Body of pancreas (tissue), 4 donors: ENCODE measurements around the gene AZGP1. TPM values are rescaled to one million over a fixed set of nuclear protein-coding genes. Genes with fewer than 3 reads are reported as not detected.
"Not testable (repeated sequence)": the region's sequence is repeated elsewhere in the genome, so short reads cannot be mapped to it uniquely, and the experiment has no call there.

Experiments used
- ATAC-seq: fragments of 150-250 bp; one replicate; pipeline ENCODE4 v1.9.1; 2016
- DNase-seq, 4 donors: peaks; one replicate each; pipeline ENCODE4 v3.0.0-alpha.2; 2019
- H3K27ac ChIP-seq, 4 donors: fragments of 200-600 bp; sonication (generic); 1 replicate in 3 of 4; 2 replicates in 1 of 4; pipeline versions ENCODE4 v1.5.1 to v1.6.1; 2016 to 2019; ENCODE audit warnings: mild to moderate bottlenecking in 1 of 4, mixed read lengths in 1 of 4, moderate library complexity in 1 of 4
- H3K27me3 ChIP-seq, 2 donors: fragments of 200-600 bp; sonication (generic); one replicate each; pipeline ENCODE4 v1.6.0; 2016; ENCODE audit warnings: mild to moderate bottlenecking in 1 of 2
- H3K36me3 ChIP-seq, 2 donors: fragments of 200-600 bp; sonication (generic); replicated peaks in 1 of 2; 2 replicates each; pipeline ENCODE4 v1.5.1; 2016; ENCODE audit warnings: low read depth in 2 of 2; ENCODE audit not compliant: insufficient read depth in 1 of 2
- H3K4me1 ChIP-seq: fragments of 200-600 bp; sonication (generic); one replicate; pipeline ENCODE4 v1.6.0; 2016
- H3K4me3 ChIP-seq, 2 donors: fragments of 200-600 bp; sonication (generic); 1 replicate in 1 of 2; 2 replicates in 1 of 2; pipeline ENCODE4 v1.5.1; 2016 to 2019
- H3K9me3 ChIP-seq, 3 donors: fragments of 200-600 bp; sonication (generic); 1 replicate in 2 of 3; 2 replicates in 1 of 3; pipeline ENCODE4 v1.5.1; 2016
- POLR2A ChIP-seq, 3 donors: fragments of 450-650 bp; IDR thresholded peaks; one replicate each; pipeline ENCODE4 v1.6.1; 2016; ENCODE audit warnings: antibody characterized with exemption in 3 of 3, mild to moderate bottlenecking in 2 of 3
- WGBS, 2 donors: methylation state at CpG; one replicate each; pipeline ENCODE4 v1.1.5; 2017; 5-methylcytosine and 5-hydroxymethylcytosine counted together
- intact Hi-C: fragments of 100-400 bp; cut with DNase I; formaldehyde crosslinking; loops from one replicate; pipeline ENCODE4 v1.15.1; 2023
- total RNA-seq, 2 donors: library from RNA; depleted of rRNA; stranded (reverse); fragments of >200 nt; gene quantifications; one replicate each; pipeline ENCODE4 v1.1.0, GENCODE V29; 2016
- TF ChIP-seq, protein P1 (sequence below), 7 experiments: fragments of 450-650 bp in 4 of 7; fragments of 200-600 bp in 3 of 7; sonication (generic) in 3 of 7; IDR thresholded peaks; one replicate each; pipeline ENCODE4 v1.5.1; 2016 to 2019; ENCODE audit warnings: antibody characterized with exemption in 7 of 7

The AZGP1 gene
- total RNA-seq, 2 donors from 2014 or later: 133 to 271 TPM

DNA sequence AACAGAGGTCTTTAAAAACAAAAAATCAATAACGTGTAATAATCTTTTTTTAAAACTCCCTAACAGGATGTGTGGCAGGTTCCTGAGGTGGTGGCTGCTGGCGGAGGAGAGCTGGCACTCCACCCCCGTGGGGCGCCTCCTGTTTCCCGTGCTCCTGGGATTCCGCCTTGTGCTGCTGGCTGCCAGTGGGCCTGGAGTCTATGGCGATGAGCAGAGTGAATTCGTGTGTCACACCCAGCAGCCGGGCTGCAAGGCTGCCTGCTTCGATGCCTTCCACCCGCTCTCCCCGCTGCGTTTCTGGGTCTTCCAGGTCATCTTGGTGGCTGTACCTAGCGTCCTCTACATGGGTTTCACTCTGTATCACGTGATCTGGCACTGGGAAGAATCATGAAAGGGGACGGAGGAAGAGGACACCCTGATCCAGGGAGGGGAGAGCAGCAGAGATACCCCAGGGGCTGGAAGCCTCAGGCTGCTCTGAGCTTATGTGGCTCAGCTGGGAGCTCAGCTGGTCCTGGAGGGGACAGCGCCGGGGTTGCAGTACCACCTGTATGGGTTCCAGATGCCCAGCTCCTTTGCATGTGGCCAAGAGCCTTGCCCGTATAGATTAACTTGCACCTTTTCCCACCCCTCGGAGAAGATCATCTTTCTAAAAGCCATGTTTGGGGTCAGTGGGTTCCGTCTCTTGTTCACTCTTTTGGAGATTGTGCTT, 16.7 kb upstream of the AZGP1 start:
- no peak overlapping the region for H3K27ac ChIP-seq
- intact Hi-C loops: loop anchor here (5.0 kb wide), 1 partner anchor 60 kb away; no protein-coding TSS in a partner anchor
- ATAC-seq (no peak), DNase-seq (no peak)
- no peak overlapping the region for H3K4me3 ChIP-seq
- no peaks in the 10 kb centered on the region for H3K9me3 ChIP-seq
- H3K36me3 ChIP-seq: no peaks in the 10 kb centered on the region
- no peaks in the 10 kb centered on the region for H3K27me3 ChIP-seq
- WGBS, 2 donors: 49 to 65% methylated on average over 15 to 20 of the region's 21 CpGs
- no peak for TF ChIP-seq POLR2A (IDR thresholded peaks at IDR 0.05)
- TF ChIP-seq, protein P1, sequence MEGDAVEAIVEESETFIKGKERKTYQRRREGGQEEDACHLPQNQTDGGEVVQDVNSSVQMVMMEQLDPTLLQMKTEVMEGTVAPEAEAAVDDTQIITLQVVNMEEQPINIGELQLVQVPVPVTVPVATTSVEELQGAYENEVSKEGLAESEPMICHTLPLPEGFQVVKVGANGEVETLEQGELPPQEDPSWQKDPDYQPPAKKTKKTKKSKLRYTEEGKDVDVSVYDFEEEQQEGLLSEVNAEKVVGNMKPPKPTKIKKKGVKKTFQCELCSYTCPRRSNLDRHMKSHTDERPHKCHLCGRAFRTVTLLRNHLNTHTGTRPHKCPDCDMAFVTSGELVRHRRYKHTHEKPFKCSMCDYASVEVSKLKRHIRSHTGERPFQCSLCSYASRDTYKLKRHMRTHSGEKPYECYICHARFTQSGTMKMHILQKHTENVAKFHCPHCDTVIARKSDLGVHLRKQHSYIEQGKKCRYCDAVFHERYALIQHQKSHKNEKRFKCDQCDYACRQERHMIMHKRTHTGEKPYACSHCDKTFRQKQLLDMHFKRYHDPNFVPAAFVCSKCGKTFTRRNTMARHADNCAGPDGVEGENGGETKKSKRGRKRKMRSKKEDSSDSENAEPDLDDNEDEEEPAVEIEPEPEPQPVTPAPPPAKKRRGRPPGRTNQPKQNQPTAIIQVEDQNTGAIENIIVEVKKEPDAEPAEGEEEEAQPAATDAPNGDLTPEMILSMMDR (IDR thresholded peaks at IDR 0.05): no peak
- peaks cover 26% of the 10 kb centered on the region for H3K4me1 ChIP-seq

DNA sequence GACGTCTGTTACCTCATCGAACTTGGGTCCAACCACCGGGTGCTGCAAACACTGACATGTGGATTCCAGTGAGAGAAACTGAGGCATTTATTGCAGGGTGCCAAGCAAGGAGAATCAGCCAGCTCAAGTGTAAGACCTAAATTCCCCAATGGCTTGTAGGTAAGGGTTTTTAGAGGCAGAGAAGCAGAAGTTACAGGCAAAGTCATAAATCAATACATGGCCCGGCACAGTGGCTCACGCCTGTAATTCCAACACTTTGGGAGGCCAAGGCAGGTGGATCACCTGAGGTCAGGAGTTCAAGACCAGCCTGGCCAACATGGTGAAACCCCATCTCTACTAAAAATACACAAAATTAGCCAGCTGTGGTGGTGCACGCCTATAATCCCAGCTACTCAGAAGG, 15.7 kb upstream of the AZGP1 start:
- intact Hi-C loops: loop anchor here (5.0 kb wide), 1 partner anchor 61 kb away; no protein-coding TSS in a partner anchor
- not testable (repeated sequence) for H3K27ac ChIP-seq, DNase-seq, H3K9me3 ChIP-seq, ATAC-seq, H3K36me3 ChIP-seq, H3K4me3 ChIP-seq, H3K27me3 ChIP-seq
- peaks cover 18% of the 10 kb centered on the region for H3K4me1 ChIP-seq
- WGBS, 2 donors: 40 to 57% methylated on average over 5 to 6 of the region's 6 CpGs

DNA sequence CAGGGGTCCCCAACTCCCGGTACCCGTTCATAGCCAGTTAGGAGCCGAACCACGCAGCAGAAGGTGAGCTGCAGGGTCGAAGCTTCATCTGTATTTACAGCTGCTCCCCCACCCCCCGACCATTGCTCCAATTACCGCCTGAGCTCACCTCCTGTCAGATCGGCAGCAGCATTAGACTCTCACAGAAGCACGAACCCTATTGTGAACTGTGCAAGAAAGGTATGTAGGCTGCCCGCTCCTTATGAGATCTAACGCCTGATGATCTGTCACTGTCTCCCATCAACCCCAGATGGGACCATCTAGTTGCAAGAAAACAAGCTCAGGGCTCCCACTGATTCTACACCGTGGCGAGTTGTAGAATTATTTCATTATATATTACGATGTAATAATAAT, 14.6 kb upstream of the AZGP1 start:
- no peak overlapping the region for H3K27ac ChIP-seq
- TF ChIP-seq POLR2A (IDR thresholded peaks at IDR 0.05): no peak
- TF ChIP-seq, protein P1 (IDR thresholded peaks at IDR 0.05): no peak
- peaks cover 18% of the 10 kb centered on the region for H3K4me1 ChIP-seq
- H3K4me3 ChIP-seq: no peak overlapping the region
- H3K27me3 ChIP-seq: no peaks in the 10 kb centered on the region
- DNase-seq (no peak), ATAC-seq (no peak)
- no peaks in the 10 kb centered on the region for H3K36me3 ChIP-seq
- no peaks in the 10 kb centered on the region for H3K9me3 ChIP-seq
- WGBS, 2 donors: 45 to 48% methylated on average over 9 to 14 of the region's 14 CpGs
- intact Hi-C loops: loop anchor here (5.0 kb wide), 1 partner anchor 62 kb away; no protein-coding TSS in a partner anchor

DNA sequence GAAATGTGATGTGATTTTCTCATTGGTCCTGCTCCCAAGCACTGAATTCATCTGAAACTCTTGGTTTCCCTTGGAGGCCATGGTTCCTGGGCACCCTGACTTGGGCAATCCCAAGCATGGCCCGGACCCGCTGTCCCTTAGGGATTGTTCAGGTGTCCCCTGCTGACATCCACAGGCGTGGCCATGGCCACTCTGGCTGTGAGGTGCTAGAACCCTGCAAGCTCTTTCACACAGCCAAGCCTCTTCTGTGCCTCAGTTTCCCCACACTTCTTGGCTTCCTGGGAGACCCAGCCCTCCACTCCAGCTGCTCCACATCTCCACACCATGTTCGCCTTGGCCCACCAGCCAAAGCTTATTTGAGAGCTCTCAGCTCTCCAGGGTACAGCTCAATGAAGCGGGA, 12.0 kb upstream of the AZGP1 start:
- TF ChIP-seq POLR2A (IDR thresholded peaks at IDR 0.05): no peak
- TF ChIP-seq, protein P1 (IDR thresholded peaks at IDR 0.05): no peak
- no peak overlapping the region for H3K27ac ChIP-seq
- H3K4me3 ChIP-seq: no peak overlapping the region
- H3K36me3 ChIP-seq: no peaks in the 10 kb centered on the region
- 68 to 72% methylated on average over 5 of the region's 5 CpGs for WGBS, 2 donors
- no peak for DNase-seq
- peaks cover 8% of the 10 kb centered on the region for H3K4me1 ChIP-seq
- no peak for ATAC-seq
- intact Hi-C loops: no loop called here
- no peaks in the 10 kb centered on the region for H3K27me3 ChIP-seq
- no peaks in the 10 kb centered on the region for H3K9me3 ChIP-seq

DNA sequence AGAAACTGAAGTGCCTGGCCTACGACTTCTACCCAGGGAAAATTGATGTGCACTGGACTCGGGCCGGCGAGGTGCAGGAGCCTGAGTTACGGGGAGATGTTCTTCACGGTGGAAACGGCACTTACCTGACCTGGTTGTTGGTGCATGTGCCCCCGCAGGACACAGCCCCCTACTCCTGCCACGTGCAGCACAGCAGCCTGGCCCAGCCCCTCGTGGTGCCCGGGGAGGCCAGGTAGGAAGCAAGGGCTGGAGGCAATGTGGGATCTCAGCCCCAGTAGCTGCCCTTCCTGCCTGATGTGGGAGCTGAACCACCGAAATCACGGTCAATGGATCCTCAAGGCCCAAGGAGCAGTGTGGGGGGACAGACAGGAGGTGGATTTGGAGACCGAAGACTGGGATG, 11.5 kb upstream of the AZGP1 start:
- H3K9me3 ChIP-seq, H3K4me3 ChIP-seq, H3K4me1 ChIP-seq, H3K27ac ChIP-seq, intact Hi-C loops, H3K27me3 ChIP-seq, DNase-seq, H3K36me3 ChIP-seq, ATAC-seq: not testable (repeated sequence)
- WGBS, 2 donors: 65 to 67% methylated on average over 12 to 14 of the region's 14 CpGs

DNA sequence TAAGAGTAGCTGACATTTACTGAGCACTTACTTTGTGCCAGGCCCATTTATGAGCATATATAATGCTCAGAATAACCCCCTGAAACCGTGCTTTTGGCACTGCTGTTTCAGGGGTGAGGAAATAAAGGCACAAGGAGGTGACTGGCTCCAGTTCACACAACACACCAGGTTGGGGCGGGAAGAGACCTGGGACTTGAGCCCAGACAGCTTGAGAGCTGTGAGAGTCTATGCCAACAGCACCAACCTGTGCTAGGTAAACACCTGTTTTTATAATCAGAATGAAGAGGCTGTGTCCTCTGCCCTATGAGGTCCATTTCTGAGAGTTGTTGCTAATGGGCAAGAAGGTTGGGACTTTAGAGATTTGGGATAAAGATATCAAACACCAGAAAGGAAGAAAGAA, 8.8 kb upstream of the AZGP1 start:
- TF ChIP-seq POLR2A (IDR thresholded peaks at IDR 0.05): no peak
- TF ChIP-seq, protein P1 (IDR thresholded peaks at IDR 0.05): no peak
- no peak overlapping the region for H3K27ac ChIP-seq
- H3K36me3 ChIP-seq: no peaks in the 10 kb centered on the region
- H3K4me1 ChIP-seq: no peaks in the 10 kb centered on the region
- DNase-seq: no peak
- intact Hi-C loops: no loop called here
- H3K9me3 ChIP-seq: no peaks in the 10 kb centered on the region
- no peaks in the 10 kb centered on the region for H3K27me3 ChIP-seq
- H3K4me3 ChIP-seq: no peak overlapping the region
- no peak for ATAC-seq
- 13 to 42% methylated on average over 2 of the region's 2 CpGs for WGBS, 2 donors

DNA sequence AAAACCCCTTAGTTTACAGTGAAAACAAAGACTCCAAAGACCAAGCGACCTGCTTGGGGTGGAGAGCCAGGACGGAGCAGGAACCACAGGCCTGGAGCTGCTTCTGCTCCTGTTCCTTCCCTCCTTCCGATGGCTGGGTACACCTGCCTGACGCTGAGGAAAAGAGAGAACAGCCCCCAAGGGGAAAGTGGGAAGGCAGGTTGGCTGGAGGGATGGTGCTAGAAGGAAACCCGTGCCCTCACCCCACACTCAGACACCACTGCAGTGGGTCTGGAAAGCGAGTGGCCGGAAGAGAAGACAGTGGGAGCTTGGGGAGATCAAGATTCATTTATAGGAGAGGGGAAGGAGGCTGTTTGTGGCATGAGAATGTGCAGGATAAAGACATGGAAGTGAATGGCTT, 5.2 kb upstream of the AZGP1 start:
- H3K4me3 ChIP-seq, DNase-seq, H3K9me3 ChIP-seq, H3K36me3 ChIP-seq, ATAC-seq, intact Hi-C loops, H3K4me1 ChIP-seq, H3K27me3 ChIP-seq, H3K27ac ChIP-seq: not testable (repeated sequence)
- 67 to 77% methylated on average over 6 to 7 of the region's 7 CpGs for WGBS, 2 donors

DNA sequence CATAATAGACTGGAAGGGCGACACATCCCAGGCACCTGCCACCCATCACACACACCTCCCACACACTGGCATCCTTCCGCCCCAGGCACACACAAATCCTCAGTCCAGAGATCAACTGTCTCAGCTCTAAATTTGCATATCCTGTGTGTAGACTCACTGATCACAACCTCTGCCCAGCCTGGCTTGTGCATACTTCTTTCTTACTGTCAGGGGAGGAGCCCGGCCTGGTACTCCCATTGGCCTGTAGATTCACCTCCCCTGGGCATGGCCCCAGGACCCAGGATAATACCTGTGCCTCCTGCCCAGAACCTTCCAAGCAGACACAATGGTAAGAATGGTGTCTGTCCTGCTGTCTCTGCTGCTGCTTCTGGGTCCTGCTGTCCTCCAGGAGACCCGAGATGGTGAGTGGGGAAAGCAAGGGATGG, 4.6 kb upstream of the AZGP1 start:
- H3K9me3 ChIP-seq, H3K4me1 ChIP-seq, H3K27me3 ChIP-seq, intact Hi-C loops, DNase-seq, ATAC-seq, H3K4me3 ChIP-seq, H3K36me3 ChIP-seq, H3K27ac ChIP-seq: not testable (repeated sequence)
- 63 to 64% methylated on average over 4 of the region's 4 CpGs for WGBS, 2 donors
